ENCODE results near the gene PCGF1.

PCGF1 gene

DNA sequence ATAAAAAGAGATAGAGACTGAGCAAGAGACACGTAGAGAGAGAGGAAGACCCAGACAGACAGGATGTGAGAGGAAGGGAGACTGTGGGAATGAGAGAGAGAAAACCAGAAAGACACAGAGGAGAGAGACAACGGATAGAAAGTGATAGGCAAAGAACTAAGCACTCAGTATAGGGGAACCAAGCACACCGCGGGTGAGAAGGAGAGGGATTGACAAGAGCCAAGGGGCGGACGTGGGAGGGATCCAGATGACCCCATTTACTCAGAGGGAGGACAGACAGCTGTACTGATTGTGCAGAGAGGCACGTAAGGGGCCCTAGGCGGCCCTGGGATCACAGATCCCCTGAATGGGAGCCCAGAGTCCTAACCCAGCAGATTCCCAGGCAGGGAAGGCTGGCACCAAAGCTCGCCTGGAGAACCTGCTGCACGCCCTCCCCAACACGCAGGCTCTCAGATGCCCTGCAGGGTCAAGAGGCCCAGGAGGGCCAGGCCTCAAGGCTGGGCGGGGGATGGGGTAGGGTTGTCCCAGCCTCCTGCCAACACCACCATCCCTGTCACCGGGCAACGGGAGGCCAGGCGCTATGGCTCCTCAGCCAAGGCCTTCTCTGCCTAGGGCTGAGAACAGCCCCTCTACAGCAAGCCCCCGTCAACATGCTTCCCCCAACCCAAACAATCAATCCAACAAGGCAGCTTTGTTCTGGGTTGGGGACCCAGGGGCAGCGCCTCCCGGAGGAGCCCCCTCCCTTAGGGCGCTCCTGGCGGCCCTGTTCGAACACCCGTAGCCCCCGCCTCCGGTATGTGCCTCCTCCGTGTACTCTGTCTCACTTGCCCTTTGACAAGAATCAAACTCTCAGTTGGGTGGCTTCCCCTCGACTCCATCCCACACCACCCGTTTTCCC is 45.7 kb upstream of the PCGF1 start:
- peak overlapping the region; percentile 68 to 100 (median 98) for H3K4me2 ChIP-seq
- H3K27ac ChIP-seq = peak overlapping the region in 10 of 11 experiments; percentile 81 to 92 (median 83); a peak in 17 of 22 replicates
- peak overlapping the region; percentile 78 to 97 (median 86); a peak in 19 of 20 replicates for H3K4me3 ChIP-seq
- H3K36me3 ChIP-seq = peaks cover 0 to 56% (median 21%) of the 10 kb centered on the region in 11 experiments; a peak in 21 of 22 replicates
- H3K9me3 ChIP-seq (replicated peaks in 1 of 11) = peaks cover 19 to 26% (median 21%) of the 10 kb centered on the region in 11 experiments
- H4K20me1 ChIP-seq = peaks cover 0 to 23% (median 12%) of the 10 kb centered on the region in 11 experiments; a peak in 11 of 22 replicates
- no peak for TF ChIP-seq Cebpa-rat (IDR thresholded peaks at IDR 0.05)
- peaks cover 34 to 49% (median 43%) of the 10 kb centered on the region in 10 experiments for H3K4me1 ChIP-seq
- peaks cover 32 to 41% (median 37%) of the 10 kb centered on the region in 11 experiments for H3K27me3 ChIP-seq
- H3K9ac ChIP-seq = peak overlapping the region; percentile 83 to 93 (median 86); a peak in 18 of 22 replicates

GRCh38 chr2:74551942-74552913 is 44.7 kb upstream of the PCGF1 start:
- peaks cover 42 to 50% (median 46%) of the 10 kb centered on the region in 11 experiments for H3K27me3 ChIP-seq
- no peak for TF ChIP-seq Cebpa-rat (IDR thresholded peaks at IDR 0.05)
- H3K27ac ChIP-seq = peak overlapping the region in 8 of 11 experiments; percentile 6 to 92 (median 83); a peak in 13 of 22 replicates
- H3K4me2 ChIP-seq = peak overlapping the region; percentile 68 to 100 (median 98)
- peak overlapping the region in 1 of 10 experiments; percentile 80; a peak in 1 of 20 replicates for H3K4me3 ChIP-seq
- H3K36me3 ChIP-seq = peaks cover 0 to 47% (median 20%) of the 10 kb centered on the region in 11 experiments; a peak in 21 of 22 replicates
- H3K9me3 ChIP-seq (replicated peaks in 1 of 11) = peaks cover 19 to 26% (median 22%) of the 10 kb centered on the region in 11 experiments
- peaks cover 0 to 22% (median 12%) of the 10 kb centered on the region in 11 experiments; a peak in 11 of 22 replicates for H4K20me1 ChIP-seq
- peak overlapping the region in 8 of 11 experiments; percentile 10 to 60 (median 24); a peak in 11 of 22 replicates for H3K9ac ChIP-seq
- H3K4me1 ChIP-seq = peaks cover 34 to 48% (median 40%) of the 10 kb centered on the region in 10 experiments

- peaks cover 0 to 40% (median 13%) of the 10 kb centered on the region in 11 experiments; a peak in 21 of 22 replicates for H3K36me3 ChIP-seq
- no peak for TF ChIP-seq Cebpa-rat (IDR thresholded peaks at IDR 0.05)
- H3K4me3 ChIP-seq = no peak overlapping the region
- peaks cover 47 to 54% (median 53%) of the 10 kb centered on the region in 11 experiments for H3K27me3 ChIP-seq
- peaks cover 19 to 26% (median 22%) of the 10 kb centered on the region in 11 experiments for H3K9me3 ChIP-seq (replicated peaks in 1 of 11)
- H3K4me1 ChIP-seq = peaks cover 29 to 41% (median 38%) of the 10 kb centered on the region in 10 experiments
- H4K20me1 ChIP-seq = peaks cover 0 to 16% (median 7%) of the 10 kb centered on the region in 11 experiments; a peak in 9 of 22 replicates
- H3K4me2 ChIP-seq = peak overlapping the region in 9 of 11 experiments; percentile 78 to 100 (median 98); a peak in 16 of 22 replicates
- no peak overlapping the region for H3K9ac ChIP-seq
- H3K27ac ChIP-seq = no peak overlapping the region
These were observed 44.0 kb upstream of the PCGF1 start for GRCh38 chr2:74551530-74551929.

GRCh38 chr2:74550231-74550630 is 42.7 kb upstream of the PCGF1 start:
- peaks cover 20 to 29% (median 27%) of the 10 kb centered on the region in 10 experiments for H3K4me1 ChIP-seq
- no peak overlapping the region for H3K4me3 ChIP-seq

GRCh38 chr2:74548900-74549826 is 41.7 kb upstream of the PCGF1 start:
- Histone ChIP-seq H3K27me3 (peaks cover 54 to 73% (median 66%) of the 10 kb centered on the region in 11 experiments), H3K9ac (no peak overlapping the region), H3K27ac (no peak overlapping the region), H3K36me3 (peaks cover 0 to 31% (median 6%) of the 10 kb centered on the region in 11 experiments; a peak in 11 of 22 replicates), H3K4me3 (peak overlapping the region in 5 of 10 experiments; percentile 19 to 44 (median 28); a peak in 8 of 20 replicates), H4K20me1 (no peaks in the 10 kb centered on the region), H3K9me3 (replicated peaks in 1 of 11) (peaks cover 19 to 26% (median 22%) of the 10 kb centered on the region in 11 experiments), H3K4me1 (peaks cover 20 to 26% (median 25%) of the 10 kb centered on the region in 10 experiments), H3K4me2 (no peak overlapping the region)
- TF ChIP-seq Cebpa-rat (IDR thresholded peaks at IDR 0.05) = no peak

More at GRCh38 chr2:74550231-74550630, 42.7 kb upstream of the PCGF1 start:
- H4K20me1 ChIP-seq = peaks cover 0 to 3% (median 0%) of the 10 kb centered on the region in 11 experiments; a peak in 3 of 22 replicates
- no peak overlapping the region for H3K27ac ChIP-seq
- peaks cover 0 to 31% (median 6%) of the 10 kb centered on the region in 11 experiments; a peak in 11 of 22 replicates for H3K36me3 ChIP-seq
- H3K4me2 ChIP-seq = no peak overlapping the region
- H3K9ac ChIP-seq = no peak overlapping the region
- H3K9me3 ChIP-seq (replicated peaks in 1 of 11) = peaks cover 19 to 26% (median 22%) of the 10 kb centered on the region in 11 experiments
- peaks cover 54 to 67% (median 65%) of the 10 kb centered on the region in 11 experiments for H3K27me3 ChIP-seq
- no peak for TF ChIP-seq Cebpa-rat (IDR thresholded peaks at IDR 0.05)

DNA sequence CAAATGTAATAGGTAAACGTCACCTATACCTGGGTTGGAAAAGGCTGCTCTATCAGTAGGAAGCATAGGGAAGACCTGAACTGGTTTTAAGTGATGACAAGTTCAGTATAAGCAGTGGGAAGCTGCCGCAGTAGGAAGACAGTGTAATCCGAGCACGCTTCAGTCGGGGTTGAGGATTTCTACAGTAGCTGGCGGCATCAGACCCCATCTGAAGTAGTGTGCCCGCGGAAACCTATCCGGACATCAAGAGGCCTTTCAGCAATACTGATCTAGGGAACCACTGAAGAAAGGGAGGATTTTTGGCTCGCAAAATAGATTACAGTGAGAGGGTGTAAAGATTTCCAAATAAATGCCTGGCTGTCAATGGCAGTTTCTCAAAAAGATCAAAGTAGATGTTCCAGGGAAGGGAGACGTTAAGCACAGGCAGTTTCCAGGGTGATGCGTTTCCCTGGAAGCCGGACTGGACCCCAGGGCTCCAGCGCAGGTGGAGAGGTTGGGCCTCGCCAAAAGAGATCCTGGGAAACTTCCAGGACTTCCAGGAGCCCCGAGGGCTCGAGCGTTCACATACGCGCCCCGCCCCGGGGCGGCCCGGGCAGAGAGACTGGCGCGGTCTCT is 40.9 kb upstream of the PCGF1 start:
- no peak overlapping the region for H3K27ac ChIP-seq
- H4K20me1 ChIP-seq = no peaks in the 10 kb centered on the region
- H3K9ac ChIP-seq = no peak overlapping the region
- peaks cover 0 to 31% (median 6%) of the 10 kb centered on the region in 11 experiments; a peak in 11 of 22 replicates for H3K36me3 ChIP-seq
- H3K4me3 ChIP-seq = peak overlapping the region in 4 of 10 experiments; percentile 26 to 44 (median 32); a peak in 5 of 20 replicates
- TF ChIP-seq Cebpa-rat (IDR thresholded peaks at IDR 0.05) = no peak
- H3K9me3 ChIP-seq (replicated peaks in 1 of 11) = peaks cover 19 to 26% (median 22%) of the 10 kb centered on the region in 11 experiments
- H3K4me2 ChIP-seq = no peak overlapping the region
- peaks cover 54 to 73% (median 66%) of the 10 kb centered on the region in 11 experiments for H3K27me3 ChIP-seq
- peaks cover 14 to 21% (median 19%) of the 10 kb centered on the region in 10 experiments for H3K4me1 ChIP-seq

DNA sequence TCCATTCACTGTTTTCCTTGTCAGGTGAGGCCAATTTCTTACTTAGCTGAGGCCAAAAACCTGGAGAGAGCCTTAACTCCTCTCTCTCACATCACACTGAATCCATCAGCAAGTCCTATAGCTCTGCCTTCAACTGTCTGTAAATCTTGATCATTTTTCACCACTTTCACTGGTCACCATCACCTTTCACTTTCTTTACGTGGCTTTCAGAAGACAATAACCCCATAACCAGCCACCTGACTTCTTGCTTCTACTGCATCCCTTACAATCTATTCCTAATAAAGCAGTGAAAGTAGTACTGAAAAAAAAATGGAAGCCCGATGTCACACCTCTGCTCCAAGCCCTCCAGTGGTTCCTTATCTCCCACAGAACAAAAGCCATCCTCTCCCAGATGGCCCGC is 38.5 kb upstream of the PCGF1 start:
- Histone ChIP-seq H3K36me3 (peaks cover 0 to 23% (median 6%) of the 10 kb centered on the region in 11 experiments; a peak in 11 of 22 replicates), H3K27ac (no peak overlapping the region), H3K4me2 (no peak overlapping the region), H3K9me3 (replicated peaks in 1 of 11) (peaks cover 19 to 26% (median 22%) of the 10 kb centered on the region in 11 experiments), H3K4me1 (no peaks in the 10 kb centered on the region; a peak in 2 of 20 replicates), H3K27me3 (peaks cover 41 to 64% (median 57%) of the 10 kb centered on the region in 11 experiments), H3K4me3 (no peak overlapping the region), H4K20me1 (no peaks in the 10 kb centered on the region), H3K9ac (no peak overlapping the region)
- TF ChIP-seq Cebpa-rat (IDR thresholded peaks at IDR 0.05) = no peak
